ENCODE results near the gene SUN1. TPM values are rescaled to one million over a fixed set of nuclear protein-coding genes. Genes with fewer than 3 reads are reported as not detected.

SUN1 gene
- total RNA-seq, 1 donor from 2014 or later, result 150 TPM

DNA sequence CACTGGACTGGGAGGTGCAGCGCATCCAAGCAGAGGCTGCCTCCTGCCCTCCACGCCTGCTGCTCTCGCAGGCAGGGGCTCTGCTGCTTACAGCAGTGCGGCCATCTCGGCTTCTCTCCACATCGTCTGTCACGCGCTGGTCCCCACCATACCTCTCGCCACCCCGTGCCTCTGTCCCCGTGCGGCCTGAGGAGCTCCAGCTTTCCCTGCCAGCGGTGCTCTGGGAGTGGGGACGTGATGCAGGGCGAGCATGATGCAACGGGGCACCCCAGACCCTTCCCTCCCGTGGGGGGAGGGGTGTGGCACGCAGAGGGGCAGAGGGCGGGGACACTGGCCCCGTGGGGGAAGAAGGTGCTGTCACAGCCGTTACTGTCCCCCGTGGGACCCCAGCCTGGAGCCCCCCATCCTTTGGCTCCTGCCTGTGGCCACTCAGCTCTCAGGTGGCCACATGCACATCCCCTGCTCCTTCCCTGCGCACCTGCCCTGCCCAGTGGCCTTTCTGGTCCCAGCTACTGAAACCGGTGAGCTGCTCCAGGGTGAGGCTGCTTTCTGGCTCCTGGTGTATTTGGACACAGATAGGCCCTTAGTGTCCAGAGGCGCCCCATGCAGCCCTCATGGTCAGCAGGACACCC lies 53.1 kb downstream of the SUN1 start:
- TF ChIP-seq, protein P1, sequence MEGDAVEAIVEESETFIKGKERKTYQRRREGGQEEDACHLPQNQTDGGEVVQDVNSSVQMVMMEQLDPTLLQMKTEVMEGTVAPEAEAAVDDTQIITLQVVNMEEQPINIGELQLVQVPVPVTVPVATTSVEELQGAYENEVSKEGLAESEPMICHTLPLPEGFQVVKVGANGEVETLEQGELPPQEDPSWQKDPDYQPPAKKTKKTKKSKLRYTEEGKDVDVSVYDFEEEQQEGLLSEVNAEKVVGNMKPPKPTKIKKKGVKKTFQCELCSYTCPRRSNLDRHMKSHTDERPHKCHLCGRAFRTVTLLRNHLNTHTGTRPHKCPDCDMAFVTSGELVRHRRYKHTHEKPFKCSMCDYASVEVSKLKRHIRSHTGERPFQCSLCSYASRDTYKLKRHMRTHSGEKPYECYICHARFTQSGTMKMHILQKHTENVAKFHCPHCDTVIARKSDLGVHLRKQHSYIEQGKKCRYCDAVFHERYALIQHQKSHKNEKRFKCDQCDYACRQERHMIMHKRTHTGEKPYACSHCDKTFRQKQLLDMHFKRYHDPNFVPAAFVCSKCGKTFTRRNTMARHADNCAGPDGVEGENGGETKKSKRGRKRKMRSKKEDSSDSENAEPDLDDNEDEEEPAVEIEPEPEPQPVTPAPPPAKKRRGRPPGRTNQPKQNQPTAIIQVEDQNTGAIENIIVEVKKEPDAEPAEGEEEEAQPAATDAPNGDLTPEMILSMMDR (IDR thresholded peaks at IDR 0.05; ENCODE audit: unreplicated experiment), result no peak
- Mint-ChIP-seq H3K9me3 (ENCODE audit: unreplicated experiment) (no peaks in the 10 kb centered on the region), H3K4me3 (ENCODE audit: unreplicated experiment) (no peak overlapping the region), H3K4me1 (ENCODE audit: unreplicated experiment) (no peaks in the 10 kb centered on the region), H3K27me3 (ENCODE audit: unreplicated experiment) (peaks cover 6% of the 10 kb centered on the region), H3K36me3 (ENCODE audit: low read depth, unreplicated experiment) (peaks cover 11% of the 10 kb centered on the region), H3K27ac (ENCODE audit: unreplicated experiment) (no peak overlapping the region)
- DNase-seq (ENCODE audit: low spot score), result no peak

DNA sequence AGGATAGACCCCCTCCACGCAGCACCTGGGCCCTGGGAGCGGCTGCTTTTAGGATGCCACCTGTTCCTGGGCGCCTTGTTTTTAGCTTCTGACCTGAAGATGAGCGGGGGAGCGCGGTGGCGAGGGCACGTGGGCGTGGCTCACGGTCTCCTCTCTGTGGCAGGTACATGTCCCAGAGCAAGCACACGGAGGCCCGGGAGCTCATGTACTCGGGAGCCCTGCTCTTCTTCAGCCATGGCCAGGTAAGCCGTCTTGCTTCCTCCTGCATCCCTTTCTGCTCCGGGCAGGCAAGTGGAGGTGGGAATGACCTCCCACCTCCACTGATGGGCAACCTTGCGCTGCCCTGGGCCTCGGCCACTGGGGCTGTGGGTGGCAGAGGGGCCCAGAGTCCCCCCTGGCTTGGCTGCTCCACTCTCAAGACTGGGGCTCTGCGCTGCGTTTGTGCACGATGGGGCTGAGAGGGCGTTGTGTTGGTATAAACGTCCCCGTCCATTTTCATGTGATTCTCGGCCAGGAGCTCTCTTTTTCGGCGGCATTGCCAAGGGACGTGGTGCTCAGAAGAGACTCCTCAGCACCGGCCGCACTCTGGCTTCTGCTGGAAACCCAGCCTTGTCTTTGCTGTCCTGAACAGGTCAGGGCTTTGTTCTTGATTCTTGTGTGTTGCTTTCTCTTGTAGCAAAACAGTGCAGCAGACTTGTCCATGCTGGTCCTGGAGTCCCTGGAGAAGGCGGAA lies 53.8 kb downstream of the SUN1 start:
- H3K4me1 Mint-ChIP-seq (ENCODE audit: unreplicated experiment), result no peaks in the 10 kb centered on the region
- no peaks in the 10 kb centered on the region for H3K9me3 Mint-ChIP-seq (ENCODE audit: unreplicated experiment)
- DNase-seq (ENCODE audit: low spot score), result no peak
- peaks cover 17% of the 10 kb centered on the region for H3K36me3 Mint-ChIP-seq (ENCODE audit: low read depth, unreplicated experiment)
- H3K27ac Mint-ChIP-seq (ENCODE audit: unreplicated experiment), result no peak overlapping the region
- TF ChIP-seq, protein P1 (IDR thresholded peaks at IDR 0.05; ENCODE audit: unreplicated experiment), result no peak
- H3K27me3 Mint-ChIP-seq (ENCODE audit: unreplicated experiment), result peaks cover 6% of the 10 kb centered on the region
- H3K4me3 Mint-ChIP-seq (ENCODE audit: unreplicated experiment), result no peak overlapping the region

DNA sequence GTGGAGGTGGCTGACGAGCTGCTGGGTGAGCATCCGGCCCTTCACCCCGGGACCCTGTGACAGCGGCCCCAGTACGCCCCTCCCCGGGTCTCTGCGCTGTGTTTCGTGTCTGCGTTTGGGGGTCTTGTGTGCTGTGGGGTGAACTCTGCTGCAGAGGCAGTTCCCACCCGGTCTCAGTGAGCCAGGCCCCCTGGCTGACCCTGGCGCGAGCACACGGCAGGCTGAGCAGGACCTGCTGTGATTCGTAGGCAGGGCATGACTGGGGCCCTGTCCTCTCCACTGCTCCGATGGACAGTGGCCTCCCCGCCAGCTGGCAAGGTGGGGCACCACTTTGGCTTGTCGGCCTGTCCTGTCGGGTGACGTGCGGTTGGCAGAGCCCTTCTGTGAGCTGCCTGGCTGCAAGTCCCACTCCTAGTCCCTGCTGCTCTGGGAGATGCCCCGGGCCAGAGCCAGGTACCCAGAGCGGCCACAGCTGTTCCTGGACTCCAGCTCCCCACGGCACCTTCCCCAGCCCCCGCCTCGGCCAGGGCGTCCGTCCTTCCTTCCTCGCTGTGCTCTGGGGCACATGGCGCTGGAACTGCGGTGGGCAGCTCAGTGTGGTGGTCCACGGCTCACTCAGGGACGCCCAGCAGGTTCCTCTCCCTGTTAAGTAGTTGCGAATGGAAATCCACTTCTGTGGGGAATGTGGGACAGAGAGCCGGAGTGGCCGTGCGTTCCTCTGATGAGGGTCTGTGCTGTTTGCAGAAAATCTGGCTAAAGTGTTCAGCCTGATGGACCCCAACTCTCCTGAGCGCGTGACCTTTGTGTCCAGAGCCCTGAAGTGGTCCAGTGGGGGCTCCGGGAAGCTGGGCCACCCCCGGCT lies 54.6 kb downstream of the SUN1 start:
- DNase-seq (ENCODE audit: low spot score), result no peak
- no peaks in the 10 kb centered on the region for H3K9me3 Mint-ChIP-seq (ENCODE audit: unreplicated experiment)
- H3K27ac Mint-ChIP-seq (ENCODE audit: unreplicated experiment), result no peak overlapping the region
- peaks cover 20% of the 10 kb centered on the region for H3K36me3 Mint-ChIP-seq (ENCODE audit: low read depth, unreplicated experiment)
- peaks cover 6% of the 10 kb centered on the region for H3K27me3 Mint-ChIP-seq (ENCODE audit: unreplicated experiment)
- no peak overlapping the region for H3K4me3 Mint-ChIP-seq (ENCODE audit: unreplicated experiment)
- TF ChIP-seq, protein P1 (IDR thresholded peaks at IDR 0.05; ENCODE audit: unreplicated experiment), result no peak
- H3K4me1 Mint-ChIP-seq (ENCODE audit: unreplicated experiment), result no peaks in the 10 kb centered on the region

DNA sequence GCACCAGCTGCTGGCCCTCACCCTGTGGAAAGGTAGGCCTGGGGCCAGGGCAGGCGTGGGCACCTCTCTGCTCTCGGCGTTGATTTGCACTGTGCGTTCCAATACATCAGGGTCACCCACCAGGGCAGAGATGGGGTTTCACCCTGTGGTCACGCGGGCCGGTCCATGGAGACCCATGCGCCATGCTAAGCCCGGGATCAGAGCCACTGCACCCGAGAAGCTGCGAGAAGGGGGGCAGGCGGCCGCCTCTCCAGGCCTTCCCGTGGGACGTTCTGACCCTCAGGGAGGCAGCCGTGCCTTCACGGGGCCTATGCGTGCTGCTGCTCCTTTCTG lies 55.2 kb downstream of the SUN1 start:
- Mint-ChIP-seq H3K27ac (ENCODE audit: unreplicated experiment) (no peak overlapping the region), H3K4me1 (ENCODE audit: unreplicated experiment) (no peaks in the 10 kb centered on the region), H3K27me3 (ENCODE audit: unreplicated experiment) (peaks cover 6% of the 10 kb centered on the region), H3K9me3 (ENCODE audit: unreplicated experiment) (no peaks in the 10 kb centered on the region), H3K36me3 (ENCODE audit: low read depth, unreplicated experiment) (peaks cover 23% of the 10 kb centered on the region), H3K4me3 (ENCODE audit: unreplicated experiment) (no peak overlapping the region)
- TF ChIP-seq, protein P1 (IDR thresholded peaks at IDR 0.05; ENCODE audit: unreplicated experiment), result no peak
- DNase-seq (ENCODE audit: low spot score), result no peak

Data from endothelial cell (in vitro differentiated cells).